ENCODE results near the gene RIMS4.

Gene RIMS4

GRCh38 chr20:44810391-44811149 lies at the start of gene RIMS4:
TSS of gene RIMS4 (minus strand) at chr20:44810546. CDS start at chr20:44810271, 275 bp downstream.
- peak; percentile 69 for DNase-seq (ENCODE audit: low spot score)

DNA sequence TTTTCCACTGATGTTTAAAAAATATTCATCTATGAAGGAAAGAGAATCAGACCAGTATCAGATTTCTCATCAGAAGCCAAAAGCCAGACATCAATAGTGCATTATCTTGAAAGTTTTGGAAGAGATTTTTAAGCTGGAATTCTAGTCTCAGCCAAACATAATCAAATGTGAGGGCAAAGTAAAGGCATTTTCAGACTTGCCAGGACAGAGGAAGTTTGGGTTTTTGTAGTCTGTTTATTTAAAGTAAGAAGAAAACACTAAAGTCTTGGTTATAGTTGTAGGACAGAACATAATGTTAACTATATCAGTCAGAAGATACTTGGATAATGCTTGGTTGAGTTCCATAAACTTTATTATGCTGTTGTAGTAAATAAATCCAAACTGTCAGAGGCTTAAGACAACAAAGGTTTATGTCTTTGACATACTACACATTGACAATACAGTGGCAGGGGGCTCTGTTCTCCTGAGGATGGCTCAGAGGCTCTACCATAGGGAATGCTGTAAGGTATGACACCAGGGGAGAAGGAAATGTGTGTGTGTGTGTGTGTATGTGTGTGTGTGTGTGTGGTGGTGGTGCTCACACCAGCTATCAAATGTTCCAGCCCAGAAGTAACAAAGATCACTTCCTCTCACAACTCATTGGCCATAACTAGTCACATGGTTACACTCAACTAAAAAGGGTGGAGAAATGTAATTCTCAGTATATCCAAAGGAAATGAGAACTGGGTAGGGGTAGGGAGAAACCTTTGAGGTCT lies 48.4 kb upstream of the RIMS4 start:
- DNase-seq (ENCODE audit: low spot score), result no peak

DNA sequence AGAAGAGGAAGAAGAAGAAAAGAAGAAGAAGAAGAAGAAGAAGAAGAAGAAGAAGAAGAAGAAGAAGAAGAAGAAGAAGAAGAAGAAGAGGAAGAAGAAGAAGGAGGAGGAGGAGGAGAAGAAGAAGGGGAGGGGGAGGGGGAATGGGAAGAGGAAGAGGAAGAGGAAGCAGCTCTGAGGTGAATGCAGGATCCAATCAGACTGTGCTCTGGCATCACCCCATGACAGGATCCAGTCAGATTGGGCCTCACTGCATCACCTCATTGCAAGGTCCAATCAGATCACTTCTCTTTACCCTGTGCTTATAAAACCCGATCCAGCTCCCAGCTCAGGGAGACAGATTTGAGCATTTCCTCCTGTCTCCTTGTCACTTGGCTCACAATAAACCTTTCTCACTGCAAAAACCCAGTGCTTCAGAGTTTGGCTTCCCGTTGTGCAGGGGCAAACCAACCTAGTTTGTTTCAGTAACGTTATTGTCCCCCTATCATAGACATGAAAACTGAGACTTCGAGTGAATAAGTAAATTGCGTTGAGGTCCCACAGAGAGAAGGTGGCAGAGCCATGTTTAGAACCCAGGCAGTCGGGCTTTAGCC lies 46.6 kb upstream of the RIMS4 start:
- no peak for DNase-seq (ENCODE audit: low spot score)

- no peak for DNase-seq (ENCODE audit: low spot score)
These were observed 46.1 kb upstream of the RIMS4 start for GRCh38 chr20:44856442-44856841.

DNA sequence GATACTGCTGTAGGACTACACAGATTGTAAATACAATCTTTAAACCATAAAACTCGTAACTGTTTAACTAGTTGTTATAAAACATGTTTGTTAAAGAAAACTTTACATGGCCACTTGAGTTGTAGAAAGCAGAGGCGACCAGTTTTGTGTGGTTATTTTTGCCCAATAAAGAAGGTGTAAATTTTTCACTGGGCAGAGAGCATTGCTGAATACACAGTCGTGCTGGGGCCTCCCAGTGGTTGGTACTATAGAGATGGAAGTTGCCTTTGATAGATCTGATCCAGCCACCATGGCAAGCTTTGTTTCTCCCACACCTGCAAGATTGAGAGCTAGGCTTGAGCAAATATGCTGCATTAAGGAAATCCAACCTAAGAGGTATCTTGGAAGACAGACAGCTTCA lies 41.2 kb upstream of the RIMS4 start:
- DNase-seq (ENCODE audit: low spot score), result no peak

DNA sequence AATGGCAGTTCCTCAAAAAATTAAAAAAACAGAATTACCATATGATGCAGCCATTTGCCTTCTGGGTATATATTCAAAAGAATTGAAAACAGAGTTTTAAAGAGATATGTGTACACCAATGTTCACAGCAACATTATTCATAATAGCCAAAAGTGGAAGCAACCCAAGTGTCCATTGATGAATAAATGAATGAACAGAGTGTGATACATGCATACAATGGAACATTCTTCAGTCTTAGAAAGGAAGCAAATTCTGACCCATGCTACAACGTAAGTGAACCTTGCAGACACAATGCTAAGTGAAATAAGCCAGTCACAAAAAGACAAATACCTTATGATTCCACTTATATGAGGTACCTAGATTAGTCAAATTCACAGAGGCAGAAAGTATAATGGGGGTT lies 40.5 kb upstream of the RIMS4 start:
- no peak for DNase-seq (ENCODE audit: low spot score)

DNA sequence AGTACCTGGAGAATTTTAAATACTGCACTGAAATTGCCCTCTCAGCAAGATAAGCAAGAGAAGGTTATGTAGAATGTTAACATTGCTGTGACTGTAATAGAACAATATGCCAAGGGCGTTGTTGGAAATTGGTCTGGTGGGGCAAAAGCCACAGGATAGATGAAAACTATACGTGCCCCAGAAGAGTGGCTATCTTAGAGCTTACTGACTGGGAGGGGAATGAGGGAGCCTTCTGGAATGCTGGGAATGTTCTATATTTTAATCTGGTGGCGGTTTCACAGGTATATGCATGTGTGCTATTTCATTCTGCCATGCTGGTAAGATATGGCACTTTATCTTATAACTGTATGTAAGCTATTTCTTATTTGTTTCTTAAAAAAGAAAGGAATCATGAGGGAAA lies 39.9 kb upstream of the RIMS4 start:
- no peak for DNase-seq (ENCODE audit: low spot score)

DNA sequence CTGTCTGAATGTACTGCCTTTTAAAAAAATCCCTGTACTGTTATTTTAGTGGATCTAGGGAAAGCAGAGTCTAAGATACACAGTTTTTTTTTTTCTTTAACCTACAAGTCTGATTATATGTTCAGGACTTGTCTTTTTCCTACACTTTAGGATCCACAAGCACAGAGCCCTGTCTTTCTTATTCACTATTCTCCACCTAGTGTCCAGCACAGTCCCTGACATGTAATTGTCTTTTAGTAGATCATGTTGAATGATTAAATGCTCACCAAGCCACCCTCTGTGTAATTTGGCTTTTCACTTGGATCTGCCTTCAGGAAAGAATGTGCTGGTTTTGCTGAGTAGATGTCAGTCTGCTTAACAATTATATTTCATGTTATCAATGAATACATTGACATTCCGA lies 39.4 kb upstream of the RIMS4 start:
- DNase-seq (ENCODE audit: low spot score), result no peak

DNA sequence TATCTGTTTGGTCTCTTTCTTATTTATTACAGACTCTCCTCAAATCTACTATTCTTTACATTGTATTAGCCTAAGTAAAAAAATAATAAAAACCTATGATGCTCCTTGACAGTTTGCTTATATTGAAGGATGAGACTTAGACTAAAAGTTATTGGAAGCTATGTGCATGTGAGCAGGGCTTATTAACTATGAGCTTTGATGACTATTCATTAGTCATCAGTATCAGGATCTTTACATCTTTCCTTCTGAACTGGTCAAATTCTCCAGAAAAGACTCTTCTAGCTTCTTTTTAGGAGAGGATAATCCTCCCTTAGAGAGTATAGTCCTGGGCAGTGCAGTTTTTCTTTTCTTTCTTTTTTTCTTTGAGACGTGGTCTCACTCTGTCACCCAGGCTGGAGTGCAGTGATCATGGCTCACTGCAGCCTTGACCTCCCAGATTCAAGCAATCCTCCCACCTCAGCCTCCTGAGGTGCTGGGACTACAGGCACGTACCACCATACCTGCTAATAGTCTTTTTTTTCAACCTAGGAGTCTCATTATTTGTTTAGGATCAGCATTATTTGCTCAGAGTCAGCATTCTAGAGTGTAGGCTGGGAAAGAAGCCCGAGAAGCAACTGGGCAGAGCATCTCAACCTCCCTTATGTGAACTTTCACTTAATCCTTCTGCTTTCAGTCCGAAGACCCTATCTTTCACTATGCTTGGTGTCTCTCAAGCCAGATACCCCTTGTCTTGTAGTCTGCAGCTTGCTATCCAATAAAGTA lies 38.1 kb upstream of the RIMS4 start:
- DNase-seq (ENCODE audit: low spot score), result no peak

DNA sequence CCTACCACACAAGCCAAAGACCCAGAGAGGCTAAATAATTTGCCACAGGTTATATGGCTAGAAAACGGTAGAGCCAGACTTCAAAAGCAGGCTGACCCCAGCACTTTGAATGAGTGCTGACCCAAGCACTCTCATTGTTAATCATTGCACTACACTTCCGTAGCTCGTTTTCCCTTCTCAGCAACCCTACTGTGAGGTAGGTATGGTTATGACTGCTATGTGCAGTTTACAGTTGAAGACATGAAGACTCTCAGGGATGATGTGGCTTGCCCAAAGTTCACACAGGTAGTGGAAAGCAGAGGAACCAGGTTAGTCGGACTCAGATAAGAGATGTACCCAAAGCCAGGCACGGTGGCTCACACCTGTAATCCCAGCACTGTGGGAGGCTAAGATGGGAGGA lies 33.5 kb upstream of the RIMS4 start:
- no peak for DNase-seq (ENCODE audit: low spot score)

GRCh38 chr20:44841955-44842354 lies 31.6 kb upstream of the RIMS4 start:
- no peak for DNase-seq (ENCODE audit: low spot score)

DNA sequence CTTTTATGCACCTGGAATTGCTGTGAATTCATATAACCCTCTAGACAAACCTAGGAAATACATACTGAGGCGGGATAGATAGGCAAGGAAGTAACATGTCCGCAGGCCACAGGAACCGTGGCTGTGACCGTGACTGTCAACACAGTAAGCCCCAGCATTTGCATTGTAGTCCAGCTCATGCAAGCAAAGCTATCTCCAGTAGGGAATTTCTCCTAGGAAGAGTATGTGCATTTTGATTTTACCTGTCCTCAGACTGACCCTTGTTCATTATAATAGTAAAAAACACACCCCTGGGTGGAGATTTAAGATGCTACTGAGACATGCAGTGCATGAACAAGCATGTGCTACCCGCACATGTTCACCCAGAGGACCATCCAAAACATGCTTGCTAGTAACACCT lies 30.5 kb upstream of the RIMS4 start:
- DNase-seq (ENCODE audit: low spot score), result no peak

- DNase-seq (ENCODE audit: low spot score), result no peak
These were observed 29.1 kb upstream of the RIMS4 start for GRCh38 chr20:44839481-44839880.

- DNase-seq (ENCODE audit: low spot score), result no peak
These were observed 28.2 kb upstream of the RIMS4 start for GRCh38 chr20:44838521-44838920.

GRCh38 chr20:44837946-44838345 lies 27.6 kb upstream of the RIMS4 start:
- no peak for DNase-seq (ENCODE audit: low spot score)

DNA sequence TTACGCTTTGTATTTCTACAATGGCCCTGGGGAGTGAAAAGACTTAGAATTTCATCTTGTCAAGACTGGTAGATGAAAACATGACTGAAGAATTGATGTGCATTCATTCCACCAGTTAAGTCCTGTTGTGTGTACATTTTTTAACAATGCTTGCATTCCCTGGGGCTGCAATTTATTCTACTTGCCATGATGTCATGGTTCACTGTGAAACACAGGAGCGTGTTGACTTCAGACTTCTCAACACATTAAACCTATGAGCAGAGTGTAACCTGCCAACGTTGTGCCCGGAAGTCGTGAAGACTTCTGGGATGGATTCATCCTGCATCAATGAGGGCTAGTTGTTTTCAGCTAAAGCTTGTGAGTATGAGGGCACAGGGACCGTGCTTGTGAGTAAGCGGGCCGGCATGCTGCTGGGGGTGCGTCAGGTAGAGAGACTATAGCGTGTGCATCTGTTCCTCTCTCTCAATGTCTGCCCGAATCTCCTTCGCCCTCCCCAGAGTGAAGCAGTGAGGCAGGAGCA lies 26.3 kb upstream of the RIMS4 start:
- DNase-seq (ENCODE audit: low spot score), result no peak

DNA sequence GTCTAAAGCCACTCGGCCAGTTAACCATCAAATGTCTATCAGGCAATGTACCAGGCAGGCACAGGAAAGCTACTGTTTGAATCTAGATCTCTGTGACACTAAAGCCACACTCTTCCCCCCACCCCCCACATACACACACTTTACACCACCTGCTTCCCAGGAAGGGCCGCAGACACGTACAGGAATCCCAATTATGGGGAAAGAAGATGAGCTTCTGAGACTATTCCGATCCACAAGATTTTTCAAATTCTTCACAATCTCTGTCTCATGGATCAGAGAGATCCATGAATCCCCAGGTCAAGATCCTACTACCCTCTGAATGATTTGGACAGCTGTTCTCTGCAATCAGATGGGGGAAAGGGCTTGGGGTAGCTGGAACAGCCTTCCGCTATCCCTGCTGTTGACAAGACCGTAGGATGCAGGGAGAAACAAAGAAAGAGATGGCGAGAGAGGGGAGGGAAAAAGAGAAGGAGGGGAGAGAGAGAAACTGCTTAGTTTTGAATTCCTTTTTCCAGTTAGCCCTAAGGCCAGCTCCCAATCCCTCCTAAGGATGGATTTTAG lies 25.4 kb upstream of the RIMS4 start:
- DNase-seq (ENCODE audit: low spot score), result no peak

DNA sequence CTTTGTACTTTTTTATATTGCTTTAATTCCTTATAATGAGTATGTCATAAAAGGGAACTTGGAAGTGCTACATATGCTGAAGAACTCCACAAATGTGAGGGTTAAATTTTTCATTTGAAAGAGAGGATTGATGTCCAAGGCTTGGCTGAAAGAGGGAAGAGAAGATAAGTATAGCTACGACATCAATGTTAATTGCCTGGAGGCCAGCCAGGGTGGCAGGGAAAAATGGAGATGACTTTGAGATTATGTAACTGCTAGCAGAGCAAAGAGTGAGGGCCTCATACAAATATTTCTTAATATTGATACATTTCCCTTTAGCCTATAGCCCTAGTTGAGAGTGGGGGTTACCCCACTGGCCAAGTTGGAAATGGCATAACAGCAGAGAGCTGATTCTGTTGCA lies 24.8 kb upstream of the RIMS4 start:
- no peak for DNase-seq (ENCODE audit: low spot score)

DNA sequence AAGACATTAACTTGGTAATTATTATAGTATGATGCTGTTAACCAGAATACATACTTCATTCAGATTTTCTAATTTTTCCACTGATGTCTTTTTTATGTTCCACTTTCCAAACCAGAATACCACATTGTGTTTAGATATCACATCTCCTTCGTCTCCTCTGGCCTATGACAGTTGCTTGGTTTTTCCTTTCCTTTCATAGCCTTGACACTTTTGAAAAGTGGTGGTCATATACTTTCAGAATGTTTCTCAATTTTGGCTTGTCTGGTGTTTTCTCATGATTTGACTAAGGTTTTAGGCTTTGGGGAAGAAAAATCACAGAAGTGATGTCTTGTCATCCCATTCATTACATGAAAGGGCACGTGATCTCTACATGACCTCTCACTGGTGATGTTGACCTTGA lies 24.3 kb upstream of the RIMS4 start:
- DNase-seq (ENCODE audit: low spot score), result no peak

GRCh38 chr20:44833437-44833836 lies 23.1 kb upstream of the RIMS4 start:
- no peak for DNase-seq (ENCODE audit: low spot score)

DNA sequence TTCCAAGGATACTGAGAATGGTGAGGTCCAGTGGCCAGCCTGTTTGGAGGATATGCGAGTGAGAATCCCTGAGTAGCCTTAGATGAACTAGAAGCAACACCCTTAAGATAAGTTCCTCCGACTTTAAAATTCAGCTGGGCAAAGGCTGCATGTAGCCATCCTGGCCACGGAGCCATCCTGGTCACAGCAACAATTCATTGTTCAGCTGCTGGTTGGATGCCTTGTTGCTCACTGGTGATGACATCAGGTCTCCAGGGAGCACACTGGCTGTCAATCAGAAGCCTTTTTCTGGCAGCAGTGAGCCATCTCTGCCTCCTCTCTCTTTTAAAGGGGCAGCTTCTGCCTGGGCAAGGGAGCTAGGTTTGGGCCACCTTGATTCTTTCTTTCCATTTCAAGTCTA lies 22.4 kb upstream of the RIMS4 start:
- peak; percentile 22 for DNase-seq (ENCODE audit: low spot score)

DNA sequence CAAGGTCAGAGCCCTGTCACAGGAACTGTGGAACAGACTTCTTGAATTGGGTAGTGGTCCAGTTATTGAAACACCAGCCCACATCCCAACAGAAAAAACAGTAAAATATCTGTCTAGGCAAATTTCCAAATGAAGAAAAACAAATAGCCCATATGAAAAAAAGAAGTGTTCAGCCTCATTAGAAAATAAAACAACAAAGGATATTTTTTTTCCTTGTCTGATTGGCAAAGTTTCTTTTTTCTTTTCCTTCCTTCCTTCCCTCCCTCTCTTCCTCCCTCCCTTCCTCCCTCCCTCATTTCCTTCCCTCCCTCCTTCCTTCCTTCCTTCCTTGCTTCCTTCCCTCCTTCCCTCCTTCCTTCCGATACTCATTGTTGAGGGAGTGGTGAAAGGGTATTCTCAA lies 20.6 kb upstream of the RIMS4 start:
- no peak for DNase-seq (ENCODE audit: low spot score)

Data from AG20443 (cell line).